GM12864 (cell line): ENCODE results near the gene PACRG.

Experiments
- DNase-seq: peaks from one replicate; pipeline ENCODE4 v3.0.0-alpha.2; 2011; ENCODE audit warnings: low read depth
- H3K4me3 ChIP-seq: 2 replicates; pipeline ENCODE4 v1.5.1; 2011; ENCODE audit warnings: mild to moderate bottlenecking, low read depth, low read length, control low read depth
- CTCF ChIP-seq: IDR thresholded peaks from 2 replicates; pipeline ENCODE4 v1.5.1; 2011; ENCODE audit warnings: low read depth, mild to moderate bottlenecking, moderate library complexity, low read length, control low read depth, inconsistent platforms; ENCODE audit errors: missing control alignments

PACRG gene

GRCh38 chr6:162708971-162709370 is 18.8 kb upstream of the PACRG start:
- TF ChIP-seq CTCF = no peak
- H3K4me3 ChIP-seq = no peak overlapping the region
- DNase-seq = no peak

GRCh38 chr6:162709431-162709830 is 18.3 kb upstream of the PACRG start:
- no peak overlapping the region for H3K4me3 ChIP-seq
- no peak for TF ChIP-seq CTCF
- no peak for DNase-seq

GRCh38 chr6:162710419-162710818 is 17.4 kb upstream of the PACRG start:
- no peak for DNase-seq
- H3K4me3 ChIP-seq = no peak overlapping the region
- no peak for TF ChIP-seq CTCF

- no peak for TF ChIP-seq CTCF
- DNase-seq = no peak
- no peak overlapping the region for H3K4me3 ChIP-seq
Measured at GRCh38 chr6:162710936-162711335, 16.8 kb upstream of the PACRG start.

GRCh38 chr6:162711376-162711775 is 16.4 kb upstream of the PACRG start:
- no peak for DNase-seq
- H3K4me3 ChIP-seq = no peak overlapping the region
- no peak for TF ChIP-seq CTCF

- DNase-seq = no peak
- no peak overlapping the region for H3K4me3 ChIP-seq
- TF ChIP-seq CTCF = no peak
Measured at GRCh38 chr6:162712694-162713093, 15.1 kb upstream of the PACRG start.

- DNase-seq = no peak
- no peak overlapping the region for H3K4me3 ChIP-seq
- TF ChIP-seq CTCF = no peak
Measured at GRCh38 chr6:162713974-162714780, 13.6 kb upstream of the PACRG start.
